Measurements from ENCODE around the gene CDC27.
A peak's percentile ranks its signal among the peaks of the same experiment; 100 is the strongest.

CDC27 gene, protein sequence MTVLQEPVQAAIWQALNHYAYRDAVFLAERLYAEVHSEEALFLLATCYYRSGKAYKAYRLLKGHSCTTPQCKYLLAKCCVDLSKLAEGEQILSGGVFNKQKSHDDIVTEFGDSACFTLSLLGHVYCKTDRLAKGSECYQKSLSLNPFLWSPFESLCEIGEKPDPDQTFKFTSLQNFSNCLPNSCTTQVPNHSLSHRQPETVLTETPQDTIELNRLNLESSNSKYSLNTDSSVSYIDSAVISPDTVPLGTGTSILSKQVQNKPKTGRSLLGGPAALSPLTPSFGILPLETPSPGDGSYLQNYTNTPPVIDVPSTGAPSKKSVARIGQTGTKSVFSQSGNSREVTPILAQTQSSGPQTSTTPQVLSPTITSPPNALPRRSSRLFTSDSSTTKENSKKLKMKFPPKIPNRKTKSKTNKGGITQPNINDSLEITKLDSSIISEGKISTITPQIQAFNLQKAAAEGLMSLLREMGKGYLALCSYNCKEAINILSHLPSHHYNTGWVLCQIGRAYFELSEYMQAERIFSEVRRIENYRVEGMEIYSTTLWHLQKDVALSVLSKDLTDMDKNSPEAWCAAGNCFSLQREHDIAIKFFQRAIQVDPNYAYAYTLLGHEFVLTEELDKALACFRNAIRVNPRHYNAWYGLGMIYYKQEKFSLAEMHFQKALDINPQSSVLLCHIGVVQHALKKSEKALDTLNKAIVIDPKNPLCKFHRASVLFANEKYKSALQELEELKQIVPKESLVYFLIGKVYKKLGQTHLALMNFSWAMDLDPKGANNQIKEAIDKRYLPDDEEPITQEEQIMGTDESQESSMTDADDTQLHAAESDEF

DNA sequence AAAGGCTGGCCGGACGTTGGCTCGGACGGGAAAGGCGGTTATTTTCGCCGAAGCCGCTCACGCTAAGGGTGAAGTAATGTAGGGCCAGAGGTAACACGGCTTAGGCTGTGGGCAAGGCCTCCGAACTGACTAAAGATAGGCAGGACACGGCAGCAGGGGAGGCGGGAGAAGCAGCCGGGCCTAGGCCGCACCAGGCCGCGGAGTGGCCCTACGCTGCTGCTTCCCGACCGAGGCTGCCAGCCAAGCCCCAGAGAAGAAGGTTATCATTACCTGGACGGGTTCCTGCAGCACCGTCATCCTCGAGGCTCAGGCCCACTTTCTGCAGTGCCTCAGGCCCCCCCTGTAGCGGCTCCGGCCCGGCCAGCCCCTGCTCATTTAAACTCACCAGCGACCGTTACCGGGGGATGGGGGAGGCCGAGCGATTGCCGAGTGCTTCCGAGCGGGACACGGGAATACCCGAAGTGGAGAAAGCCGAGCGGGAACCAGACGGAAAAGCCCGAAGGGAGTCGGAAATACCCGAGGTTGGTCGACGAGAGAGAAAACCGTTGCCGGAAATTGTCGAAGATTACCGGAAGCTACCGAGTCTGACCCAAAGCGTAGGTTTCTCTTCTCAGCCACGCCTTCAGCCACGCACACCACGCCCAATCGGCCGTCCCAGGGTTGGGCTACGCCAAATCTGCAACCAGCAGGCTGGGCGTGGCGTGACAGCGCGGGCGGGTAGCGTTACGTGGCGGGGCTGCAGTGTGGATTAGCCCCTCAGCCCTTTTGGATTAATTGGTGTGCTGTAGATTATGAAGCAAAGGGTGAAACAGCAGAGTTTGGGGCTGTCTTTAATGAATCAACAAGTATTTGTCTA lies at the start of gene CDC27:
CDC27 (minus strand) TSS at position 420 of the 856 bp plus-strand sequence; CDS start at position 297, 123 bp downstream.
- peak; percentile 95 for DNase-seq (ENCODE audit: low read depth, low spot score)
- Histone ChIP-seq H3K9ac (ENCODE audit: insufficient read length, low read depth) (peak within 1 kb of the TSS; percentile 98), H3K27me3 (ENCODE audit: insufficient read depth, insufficient read length) (no peaks in the 10 kb centered on the region), H3K9me3 (ENCODE audit: insufficient read depth, low read length) (no peaks in the 10 kb centered on the region), H3K4me3 (ENCODE audit: insufficient read length, low read depth) (peak within 1 kb of the TSS; percentile 92), H3K4me1 (ENCODE audit: insufficient read depth, insufficient read length) (no peaks in the 10 kb centered on the region), H3K36me3 (ENCODE audit: insufficient read depth, insufficient read length, low read length) (peaks cover 7% of the 10 kb centered on the region)
- TF ChIP-seq ZNF274 (IDR thresholded peaks at IDR 0.05; ENCODE audit: low read depth, low read length): no peak
- TF ChIP-seq YY1 (IDR thresholded peaks at IDR 0.05; ENCODE audit: insufficient read depth, insufficient read length): no peak
- no peak for TF ChIP-seq SUZ12 (IDR thresholded peaks at IDR 0.05; ENCODE audit: extremely low read depth, insufficient read depth, insufficient read length)

- Histone ChIP-seq H3K9me3 (ENCODE audit: insufficient read depth, low read length) (peaks cover 11% of the 10 kb centered on the region; the same call in 1 of the 2 replicates), H3K4me1 (ENCODE audit: insufficient read depth, insufficient read length) (no peaks in the 10 kb centered on the region), H3K27me3 (ENCODE audit: insufficient read depth, insufficient read length) (no peaks in the 10 kb centered on the region), H3K36me3 (ENCODE audit: insufficient read depth, insufficient read length, low read length) (no peaks in the 10 kb centered on the region), H3K4me3 (ENCODE audit: insufficient read length, low read depth) (no peak overlapping the region), H3K9ac (ENCODE audit: insufficient read length, low read depth) (no peak overlapping the region)
- no peak for DNase-seq (ENCODE audit: low read depth, low spot score)
- TF ChIP-seq SUZ12 (IDR thresholded peaks at IDR 0.05; ENCODE audit: extremely low read depth, insufficient read depth, insufficient read length) (no peak), ZNF274 (IDR thresholded peaks at IDR 0.05; ENCODE audit: low read depth, low read length) (no peak)
Observed at GRCh38 chr17:47238321-47239010, 49.4 kb upstream of the CDC27 start.

DNA sequence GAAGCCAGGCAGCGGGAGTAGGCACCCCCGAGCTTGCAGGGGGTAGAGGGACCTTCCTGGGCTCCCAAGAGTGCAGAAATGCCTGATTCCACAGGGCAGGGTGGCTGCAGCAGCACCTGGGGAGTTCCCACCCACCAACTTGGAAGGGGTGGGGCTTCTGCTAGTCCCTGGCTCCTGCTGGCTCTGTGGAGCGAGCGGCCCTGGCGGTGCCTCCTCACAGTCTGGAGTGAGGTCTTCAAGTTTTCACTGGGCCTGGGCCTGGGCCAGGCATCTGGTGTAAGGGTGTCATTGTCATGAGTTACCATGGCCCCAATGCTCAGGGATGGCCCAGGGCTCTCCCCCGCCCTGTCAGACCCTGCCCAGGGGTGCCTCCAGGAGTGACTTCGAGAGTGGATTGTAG lies 48.7 kb upstream of the CDC27 start:
- Histone ChIP-seq H3K27me3 (ENCODE audit: insufficient read depth, insufficient read length) (no peaks in the 10 kb centered on the region), H3K9me3 (ENCODE audit: insufficient read depth, low read length) (peaks cover 11% of the 10 kb centered on the region; the same call in 1 of the 2 replicates), H3K9ac (ENCODE audit: insufficient read length, low read depth) (no peak overlapping the region), H3K36me3 (ENCODE audit: insufficient read depth, insufficient read length, low read length) (no peaks in the 10 kb centered on the region), H3K4me1 (ENCODE audit: insufficient read depth, insufficient read length) (no peaks in the 10 kb centered on the region), H3K4me3 (ENCODE audit: insufficient read length, low read depth) (no peak overlapping the region)
- TF ChIP-seq SUZ12 (IDR thresholded peaks at IDR 0.05; ENCODE audit: extremely low read depth, insufficient read depth, insufficient read length): no peak
- no peak for TF ChIP-seq ZNF274 (IDR thresholded peaks at IDR 0.05; ENCODE audit: low read depth, low read length)
- TF ChIP-seq YY1 (IDR thresholded peaks at IDR 0.05; ENCODE audit: insufficient read depth, insufficient read length): no peak
- DNase-seq (ENCODE audit: low read depth, low spot score): no peak

DNA sequence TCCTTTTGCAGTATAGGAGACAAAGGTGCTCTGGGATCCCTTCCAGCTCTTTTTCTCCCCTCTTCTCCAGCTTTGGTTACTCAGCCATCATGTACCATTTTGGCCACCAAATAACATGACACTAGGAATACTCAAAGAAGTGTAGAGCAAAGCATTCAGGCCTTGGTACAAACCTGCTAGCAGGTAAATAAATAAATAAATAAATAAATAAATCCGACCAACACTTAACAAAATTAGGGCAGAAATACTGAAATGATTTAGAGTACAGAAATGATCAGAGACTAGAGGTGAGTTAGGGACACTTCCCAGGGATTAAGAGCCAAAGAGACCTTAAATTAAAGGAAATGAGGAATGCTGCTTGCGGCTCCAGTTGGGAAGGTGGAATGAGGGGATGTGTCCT lies 46.8 kb upstream of the CDC27 start:
- Histone ChIP-seq H3K27me3 (ENCODE audit: insufficient read depth, insufficient read length) (peaks cover under 1% of the 10 kb centered on the region), H3K4me1 (ENCODE audit: insufficient read depth, insufficient read length) (no peaks in the 10 kb centered on the region), H3K4me3 (ENCODE audit: insufficient read length, low read depth) (no peak overlapping the region), H3K9ac (ENCODE audit: insufficient read length, low read depth) (no peak overlapping the region), H3K9me3 (ENCODE audit: insufficient read depth, low read length) (peaks cover 11% of the 10 kb centered on the region; the same call in 1 of the 2 replicates), H3K36me3 (ENCODE audit: insufficient read depth, insufficient read length, low read length) (no peaks in the 10 kb centered on the region)
- DNase-seq (ENCODE audit: low read depth, low spot score): no peak
- TF ChIP-seq SUZ12 (IDR thresholded peaks at IDR 0.05; ENCODE audit: extremely low read depth, insufficient read depth, insufficient read length): no peak
- TF ChIP-seq ZNF274 (IDR thresholded peaks at IDR 0.05; ENCODE audit: low read depth, low read length): no peak
- TF ChIP-seq YY1 (IDR thresholded peaks at IDR 0.05; ENCODE audit: insufficient read depth, insufficient read length): no peak

DNA sequence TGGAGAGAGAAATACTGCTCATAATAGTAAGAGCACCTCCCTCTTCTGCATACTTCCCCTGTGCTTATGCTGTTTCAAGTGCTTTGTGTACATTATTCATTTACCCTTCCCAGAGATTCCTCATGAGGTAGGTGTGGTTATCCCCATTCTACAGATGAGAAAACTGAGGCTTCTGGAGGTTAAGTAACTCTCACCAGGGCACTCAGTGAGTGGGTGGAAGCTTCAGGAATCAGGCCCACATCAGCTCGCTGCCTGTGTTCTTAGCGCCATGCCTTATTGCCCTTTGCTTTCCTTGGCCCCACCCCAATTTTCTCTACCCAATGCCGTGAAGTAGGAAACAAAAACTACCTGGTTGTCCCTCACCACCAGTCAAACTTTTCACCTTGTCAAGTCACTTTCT lies 46.4 kb upstream of the CDC27 start:
- DNase-seq (ENCODE audit: low read depth, low spot score): no peak
- H3K4me1 ChIP-seq (ENCODE audit: insufficient read depth, insufficient read length): no peaks in the 10 kb centered on the region
- no peaks in the 10 kb centered on the region for H3K36me3 ChIP-seq (ENCODE audit: insufficient read depth, insufficient read length, low read length)
- TF ChIP-seq YY1 (IDR thresholded peaks at IDR 0.05; ENCODE audit: insufficient read depth, insufficient read length) (no peak), SUZ12 (IDR thresholded peaks at IDR 0.05; ENCODE audit: extremely low read depth, insufficient read depth, insufficient read length) (no peak), ZNF274 (IDR thresholded peaks at IDR 0.05; ENCODE audit: low read depth, low read length) (no peak)
- H3K27me3 ChIP-seq (ENCODE audit: insufficient read depth, insufficient read length): peaks cover 4% of the 10 kb centered on the region
- peaks cover 11% of the 10 kb centered on the region; the same call in 1 of the 2 replicates for H3K9me3 ChIP-seq (ENCODE audit: insufficient read depth, low read length)
- H3K9ac ChIP-seq (ENCODE audit: insufficient read length, low read depth): no peak overlapping the region
- H3K4me3 ChIP-seq (ENCODE audit: insufficient read length, low read depth): no peak overlapping the region

GRCh38 chr17:47232465-47232864 lies 43.4 kb upstream of the CDC27 start:
- DNase-seq (ENCODE audit: low read depth, low spot score): no peak
- TF ChIP-seq ZNF274 (IDR thresholded peaks at IDR 0.05; ENCODE audit: low read depth, low read length): no peak
- TF ChIP-seq YY1 (IDR thresholded peaks at IDR 0.05; ENCODE audit: insufficient read depth, insufficient read length): no peak
- TF ChIP-seq SUZ12 (IDR thresholded peaks at IDR 0.05; ENCODE audit: extremely low read depth, insufficient read depth, insufficient read length): no peak
- Histone ChIP-seq H3K9ac (ENCODE audit: insufficient read length, low read depth) (no peak overlapping the region), H3K4me1 (ENCODE audit: insufficient read depth, insufficient read length) (no peaks in the 10 kb centered on the region), H3K4me3 (ENCODE audit: insufficient read length, low read depth) (no peak overlapping the region), H3K9me3 (ENCODE audit: insufficient read depth, low read length) (peaks cover 7% of the 10 kb centered on the region; the same call in 1 of the 2 replicates), H3K36me3 (ENCODE audit: insufficient read depth, insufficient read length, low read length) (no peaks in the 10 kb centered on the region), H3K27me3 (ENCODE audit: insufficient read depth, insufficient read length) (peaks cover 7% of the 10 kb centered on the region)

Measured in NT2/D1 (cell line).